Measurements from ENCODE around the gene PTPRK. TPM values are rescaled to one million over a fixed set of nuclear protein-coding genes. Genes with fewer than 3 reads are reported as not detected.

PTPRK gene
- total RNA-seq, 2 donors from 2014 or later, result 33.7 to 36.0 TPM

DNA sequence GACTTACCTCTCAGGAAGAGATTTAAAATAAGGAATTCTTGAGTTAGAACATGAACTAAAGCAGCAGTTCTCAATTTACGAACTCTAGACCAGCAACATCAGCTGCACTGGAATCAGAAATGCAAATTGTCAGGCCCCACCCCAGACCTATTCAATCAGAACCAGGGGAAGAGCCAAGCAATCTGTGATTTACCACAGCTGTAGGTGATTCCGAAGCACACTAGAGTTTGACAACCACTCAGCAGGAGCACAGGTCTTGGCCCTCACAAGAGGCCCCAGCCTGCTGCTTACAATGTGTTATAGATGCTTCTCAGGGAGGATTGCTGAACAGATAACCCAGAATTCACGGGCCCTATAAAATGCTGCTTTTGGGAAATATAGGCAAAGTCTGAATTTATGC is 279.2 kb downstream of the PTPRK start:
- no peak for DNase-seq (ENCODE audit: low spot score)
- Histone ChIP-seq H3K4me1 (ENCODE audit: control insufficient read depth in 1 of 2, low read depth in 2 of 2) (peaks cover 13% of the 10 kb centered on the region in 2 donors), H3K27me3 (replicated peaks; ENCODE audit: insufficient read depth) (no peaks in the 10 kb centered on the region), H3K36me3 (no peaks in the 10 kb centered on the region), H3K9me3 (no peaks in the 10 kb centered on the region), H3K4me3 (no peak overlapping the region), H3K27ac (no peak overlapping the region)
- ATAC-seq (ENCODE audit: insufficient number of reproducible peaks, low FRiP score, low read depth), result no peak
- TF ChIP-seq CTCF (IDR thresholded peaks at IDR 0.05), result no peak

DNA sequence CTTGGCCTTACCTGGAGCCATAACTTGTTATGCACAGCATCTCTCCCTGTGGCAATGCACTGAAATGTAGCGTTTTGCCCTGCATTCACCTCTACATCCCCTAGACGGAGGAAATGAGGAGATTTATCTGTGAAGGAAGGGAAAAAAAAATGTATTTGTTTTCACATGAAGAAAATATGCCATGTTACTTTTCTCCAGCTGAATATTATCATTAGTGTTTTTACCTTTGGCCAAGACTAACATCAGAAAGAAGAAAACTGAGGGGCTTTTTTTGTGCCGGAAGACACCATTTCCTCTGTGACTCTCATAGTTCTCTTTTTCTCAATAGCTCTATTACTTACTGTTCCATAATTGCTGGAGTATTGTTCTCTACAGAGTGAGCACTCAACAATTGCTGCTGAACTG is 280.4 kb downstream of the PTPRK start:
- Histone ChIP-seq H3K36me3 (no peaks in the 10 kb centered on the region), H3K4me1 (ENCODE audit: control insufficient read depth in 1 of 2, low read depth in 2 of 2) (peaks cover 13% of the 10 kb centered on the region in 2 donors), H3K9me3 (no peaks in the 10 kb centered on the region), H3K4me3 (no peak overlapping the region), H3K27ac (no peak overlapping the region), H3K27me3 (replicated peaks; ENCODE audit: insufficient read depth) (no peaks in the 10 kb centered on the region)
- no peak for TF ChIP-seq CTCF (IDR thresholded peaks at IDR 0.05)
- DNase-seq (ENCODE audit: low spot score) (no peak), ATAC-seq (ENCODE audit: insufficient number of reproducible peaks, low FRiP score, low read depth) (no peak)

- TF ChIP-seq CTCF (IDR thresholded peaks at IDR 0.05), result no peak
- Histone ChIP-seq H3K4me3 (no peak overlapping the region), H3K9me3 (no peaks in the 10 kb centered on the region), H3K36me3 (no peaks in the 10 kb centered on the region), H3K27ac (no peak overlapping the region), H3K4me1 (ENCODE audit: control insufficient read depth in 1 of 2, low read depth in 2 of 2) (peaks cover 13% of the 10 kb centered on the region in 2 donors), H3K27me3 (replicated peaks; ENCODE audit: insufficient read depth) (no peaks in the 10 kb centered on the region)
- DNase-seq (ENCODE audit: low spot score), result no peak
- ATAC-seq (ENCODE audit: insufficient number of reproducible peaks, low FRiP score, low read depth), result no peak
These were observed 281.3 kb downstream of the PTPRK start for GRCh38 chr6:128239146-128239545.

DNA sequence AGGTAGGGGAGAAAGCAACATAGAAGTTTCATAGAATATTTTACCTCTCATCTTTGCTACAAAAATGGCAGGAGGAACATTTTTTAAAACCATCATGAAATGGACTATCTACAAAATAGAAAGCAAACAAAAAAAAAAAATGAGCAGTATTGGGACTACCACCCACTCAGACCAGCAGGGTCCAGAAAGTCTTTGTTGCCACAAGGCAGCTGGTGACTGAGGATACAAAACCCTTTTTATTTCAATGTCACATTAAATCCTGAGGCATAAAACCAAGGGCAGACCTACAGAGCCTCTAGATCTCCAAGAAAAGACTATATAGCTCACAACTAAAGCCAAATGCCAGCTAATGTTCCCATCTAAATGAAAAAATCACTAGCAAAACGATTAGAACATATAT is 282.2 kb downstream of the PTPRK start:
- Histone ChIP-seq H3K27me3 (replicated peaks; ENCODE audit: insufficient read depth) (no peaks in the 10 kb centered on the region), H3K4me3 (no peak overlapping the region), H3K9me3 (no peaks in the 10 kb centered on the region), H3K36me3 (no peaks in the 10 kb centered on the region), H3K27ac (no peak overlapping the region), H3K4me1 (ENCODE audit: control insufficient read depth in 1 of 2, low read depth in 2 of 2) (peaks cover 13% of the 10 kb centered on the region in 2 donors)
- no peak for ATAC-seq (ENCODE audit: insufficient number of reproducible peaks, low FRiP score, low read depth)
- no peak for DNase-seq (ENCODE audit: low spot score)
- no peak for TF ChIP-seq CTCF (IDR thresholded peaks at IDR 0.05)

- ATAC-seq (ENCODE audit: insufficient number of reproducible peaks, low FRiP score, low read depth) (no peak), DNase-seq (ENCODE audit: low spot score) (no peak)
- Histone ChIP-seq H3K27me3 (replicated peaks; ENCODE audit: insufficient read depth) (no peaks in the 10 kb centered on the region), H3K36me3 (no peaks in the 10 kb centered on the region), H3K4me1 (ENCODE audit: control insufficient read depth in 1 of 2, low read depth in 2 of 2) (peaks cover 8 to 10% of the 10 kb centered on the region in 2 donors), H3K4me3 (no peak overlapping the region), H3K27ac (no peak overlapping the region), H3K9me3 (no peaks in the 10 kb centered on the region)
- no peak for TF ChIP-seq CTCF (IDR thresholded peaks at IDR 0.05)
These were observed 284.8 kb downstream of the PTPRK start for GRCh38 chr6:128235556-128235955.

Data from thoracic aorta (tissue), 2 donors.